22Rv1 (cell line): ENCODE data around the gene GTPBP1.

Experiments used
- H3K27ac ChIP-seq: fragments of 450-650 bp; 2 replicates; pipeline ENCODE4 v1.5.1; 2017
- CTCF ChIP-seq: fragments of 450-650 bp; IDR thresholded peaks from 2 replicates; pipeline ENCODE4 v1.5.1; 2017; ENCODE audit warnings: mild to moderate bottlenecking
- ZFX ChIP-seq: fragments of 450-650 bp; IDR thresholded peaks from 2 replicates; pipeline ENCODE4 v1.6.1; 2017; ENCODE audit warnings: antibody characterized with exemption, borderline replicate concordance

GTPBP1 gene

DNA sequence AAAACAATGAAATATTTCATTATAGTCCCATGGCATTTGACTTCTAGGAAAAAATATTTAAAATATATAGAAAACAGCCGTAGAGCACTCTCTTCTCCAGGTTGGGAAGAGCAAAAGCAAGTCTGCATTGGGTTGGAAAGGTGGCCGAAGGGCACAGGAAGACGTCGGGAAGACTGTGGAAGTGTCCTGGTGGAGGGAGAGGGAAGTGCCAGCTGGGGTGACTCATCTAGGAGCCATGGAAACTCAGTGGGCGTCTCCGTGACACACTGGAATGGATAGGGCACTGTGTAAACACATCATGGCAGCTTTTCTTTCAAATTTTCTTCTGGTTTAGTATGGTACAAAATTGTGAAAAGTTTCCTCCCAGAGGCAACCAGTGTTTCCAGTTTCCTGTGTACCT, 12.7 kb downstream of the GTPBP1 start:
- TF ChIP-seq ZFX (no peak), CTCF (peak; percentile 36)
- peak overlapping the region; percentile 49 for H3K27ac ChIP-seq

- TF ChIP-seq ZFX (no peak), CTCF (no peak)
- H3K27ac ChIP-seq, result peak overlapping the region; percentile 49; the same call in 1 of the 2 replicates
These were observed 13.5 kb downstream of the GTPBP1 start for GRCh38 chr22:38719196-38719595.

GRCh38 chr22:38720350-38720749, 14.6 kb downstream of the GTPBP1 start:
- TF ChIP-seq ZFX (no peak), CTCF (no peak)
- H3K27ac ChIP-seq, result no peak overlapping the region

GRCh38 chr22:38721551-38721950, 15.8 kb downstream of the GTPBP1 start:
- TF ChIP-seq CTCF, result no peak
- no peak for TF ChIP-seq ZFX
- H3K27ac ChIP-seq, result no peak overlapping the region

GRCh38 chr22:38724176-38724575, 18.4 kb downstream of the GTPBP1 start:
- no peak for TF ChIP-seq ZFX
- no peak for TF ChIP-seq CTCF

GRCh38 chr22:38724926-38725571, 19.3 kb downstream of the GTPBP1 start:
- no peak overlapping the region for H3K27ac ChIP-seq
- TF ChIP-seq CTCF, result peak; percentile 73
- no peak for TF ChIP-seq ZFX

More at GRCh38 chr22:38724176-38724575, 18.4 kb downstream of the GTPBP1 start:
- H3K27ac ChIP-seq, result no peak overlapping the region

DNA sequence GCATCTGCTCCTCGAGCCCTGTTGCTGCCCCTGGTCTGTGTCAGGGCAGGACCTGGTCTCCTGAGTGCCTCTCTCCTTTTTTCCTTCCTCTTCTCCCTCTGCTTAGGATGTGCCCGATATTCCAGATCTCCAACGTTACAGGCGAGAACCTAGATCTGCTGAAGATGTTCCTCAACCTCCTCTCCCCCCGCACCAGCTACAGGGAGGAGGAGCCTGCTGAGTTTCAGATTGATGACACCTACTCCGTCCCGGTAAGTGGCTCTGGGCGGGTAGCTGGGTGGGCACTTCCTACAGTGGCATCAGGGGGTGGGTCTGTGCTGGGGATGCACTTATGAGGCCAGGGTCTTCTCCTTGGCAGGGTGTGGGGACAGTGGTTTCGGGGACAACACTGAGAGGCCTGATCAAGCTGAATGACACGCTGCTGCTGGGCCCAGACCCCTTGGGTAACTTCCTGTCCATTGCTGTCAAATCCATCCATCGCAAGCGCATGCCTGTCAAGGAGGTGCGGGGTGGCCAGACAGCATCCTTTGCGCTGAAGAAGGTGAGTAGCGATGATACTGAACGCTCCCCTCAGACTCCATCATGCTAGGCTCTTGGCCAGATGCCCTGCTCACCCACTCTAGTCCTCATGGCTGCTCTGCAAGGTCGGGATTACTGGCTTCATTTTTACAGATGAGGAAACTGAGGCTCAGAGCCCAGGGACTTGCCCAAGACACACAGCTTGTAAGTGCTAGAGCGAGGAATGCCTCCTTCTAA, 20.3 kb downstream of the GTPBP1 start:
- TF ChIP-seq CTCF, result no peak
- no peak for TF ChIP-seq ZFX
- no peak overlapping the region for H3K27ac ChIP-seq
